GM18909 (cell line): ENCODE results near the gene LEF1.

ENCODE experiments used
- ATAC-seq: cut with Tn5 transposase; IDR thresholded peaks from one replicate; pipeline ENCODE4 v1.9.1; 2021; ENCODE audit warnings: mild to moderate bottlenecking; ENCODE audit not compliant: unreplicated experiment, poor library complexity

Gene LEF1

DNA sequence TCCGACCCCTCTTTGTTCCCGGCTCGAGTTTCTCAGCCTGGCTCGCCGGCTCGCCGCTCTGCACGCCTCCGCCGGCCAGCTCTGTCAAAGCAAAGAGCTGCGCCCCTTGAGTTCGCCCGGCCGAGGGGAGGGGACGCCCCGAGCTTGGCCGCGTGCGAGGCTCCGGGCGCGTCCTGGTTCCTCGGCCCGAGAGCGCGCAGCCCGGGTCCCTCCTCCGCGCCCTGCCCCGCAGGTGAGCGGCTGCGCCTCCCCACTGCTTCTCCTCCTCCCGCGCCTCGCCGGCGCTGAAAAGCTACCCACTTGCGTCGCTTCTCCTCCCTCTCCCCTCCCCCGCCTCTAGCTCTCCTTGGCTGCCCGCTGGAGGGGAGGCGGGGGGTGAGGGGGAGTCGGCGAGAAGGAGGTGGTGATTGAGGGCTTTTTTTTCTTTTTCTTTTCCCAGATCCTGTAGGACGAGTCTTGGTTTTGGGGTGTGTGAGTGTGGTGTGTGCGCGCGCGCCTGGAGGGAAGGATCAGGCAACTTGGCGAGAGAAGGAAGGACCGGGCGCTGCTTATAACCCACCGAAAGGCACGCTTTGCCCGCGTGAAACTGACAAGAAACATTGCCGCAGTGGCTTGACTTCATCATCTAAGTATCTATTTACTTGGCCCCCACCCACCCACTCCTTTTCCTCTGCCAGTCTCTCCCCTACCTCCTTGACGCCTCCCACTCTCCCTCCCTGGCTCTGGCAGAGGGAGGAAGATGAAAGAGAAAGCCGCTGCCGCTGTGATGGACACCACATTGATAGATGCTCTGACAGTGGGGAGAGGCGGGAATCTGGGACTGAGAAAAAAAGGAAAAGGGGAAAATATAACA lies at the start of gene LEF1:
TSS of gene LEF1 (minus strand) at position 262 of the 853 bp plus-strand sequence. CDS start 1,165 bp downstream, outside the sequence.
- peak; percentile 44 for ATAC-seq

GRCh38 chr4:108216510-108216909 lies 47.8 kb upstream of the LEF1 start:
- ATAC-seq = no peak

GRCh38 chr4:108215055-108215454 lies 46.3 kb upstream of the LEF1 start:
- ATAC-seq = no peak

GRCh38 chr4:108213723-108214122 lies 45.0 kb upstream of the LEF1 start:
- no peak for ATAC-seq

- no peak for ATAC-seq
Measured at GRCh38 chr4:108213308-108213707, 44.6 kb upstream of the LEF1 start.

- no peak for ATAC-seq
Measured at GRCh38 chr4:108210989-108211835, 42.5 kb upstream of the LEF1 start.

DNA sequence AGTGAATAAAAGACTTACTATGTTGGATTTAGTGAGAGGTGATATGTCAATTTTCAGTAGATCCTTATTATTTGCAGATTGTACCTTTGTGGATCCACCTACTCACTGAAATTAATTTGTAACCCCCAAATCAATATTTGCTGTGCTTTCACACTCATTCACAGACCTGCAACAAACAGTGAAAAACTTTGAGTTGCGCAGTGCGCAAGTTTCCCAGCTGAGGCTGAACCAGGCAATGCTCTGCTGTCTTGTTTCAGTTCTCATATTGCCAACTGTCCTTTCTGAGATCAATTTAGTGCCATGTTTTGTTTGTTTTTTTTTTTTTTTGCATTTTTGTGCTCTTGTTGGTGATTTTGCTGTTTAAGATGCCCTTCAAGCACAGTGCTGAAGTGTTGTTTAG lies 40.8 kb upstream of the LEF1 start:
- no peak for ATAC-seq

DNA sequence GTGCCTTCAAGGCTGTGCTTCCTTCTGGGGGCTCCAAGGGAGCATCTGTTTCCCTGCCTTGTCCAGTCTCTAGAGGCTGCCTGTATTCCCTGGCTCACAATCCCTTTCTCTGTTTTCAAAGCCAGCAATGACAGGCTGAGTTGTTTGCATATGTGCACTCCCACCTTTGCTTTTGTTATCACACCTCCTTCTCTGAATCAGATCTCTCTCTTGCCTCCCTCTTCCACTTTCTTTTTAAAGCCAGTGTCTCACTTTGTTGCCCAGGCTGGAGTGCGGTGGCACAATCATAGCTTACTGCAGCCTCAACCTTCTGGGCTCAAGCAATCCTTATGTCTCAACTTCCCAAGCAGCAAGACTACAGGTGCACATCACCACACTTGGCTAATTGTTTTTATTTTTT lies 37.1 kb upstream of the LEF1 start:
- no peak for ATAC-seq

DNA sequence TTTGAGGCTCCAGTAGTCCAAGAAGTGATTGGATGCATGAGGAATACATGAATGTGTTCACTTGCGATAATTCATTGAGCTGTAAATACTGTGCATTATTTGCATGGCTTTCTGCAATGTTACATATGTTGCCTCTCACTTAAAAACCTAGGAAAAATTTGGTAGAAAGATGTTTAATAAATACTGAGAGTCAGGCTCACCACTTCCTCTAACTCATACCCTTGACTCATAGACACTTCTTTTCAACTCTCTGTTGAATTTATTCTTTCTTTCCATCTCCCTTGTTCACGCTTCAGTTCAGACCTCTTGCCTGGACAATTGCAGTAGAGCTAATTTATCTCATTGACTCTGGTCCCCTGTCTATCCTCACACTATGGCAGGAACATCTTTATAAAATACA lies 35.8 kb upstream of the LEF1 start:
- no peak for ATAC-seq

GRCh38 chr4:108203377-108203776 lies 34.6 kb upstream of the LEF1 start:
- no peak for ATAC-seq

- no peak for ATAC-seq
Measured at GRCh38 chr4:108201774-108202173, 33.0 kb upstream of the LEF1 start.

DNA sequence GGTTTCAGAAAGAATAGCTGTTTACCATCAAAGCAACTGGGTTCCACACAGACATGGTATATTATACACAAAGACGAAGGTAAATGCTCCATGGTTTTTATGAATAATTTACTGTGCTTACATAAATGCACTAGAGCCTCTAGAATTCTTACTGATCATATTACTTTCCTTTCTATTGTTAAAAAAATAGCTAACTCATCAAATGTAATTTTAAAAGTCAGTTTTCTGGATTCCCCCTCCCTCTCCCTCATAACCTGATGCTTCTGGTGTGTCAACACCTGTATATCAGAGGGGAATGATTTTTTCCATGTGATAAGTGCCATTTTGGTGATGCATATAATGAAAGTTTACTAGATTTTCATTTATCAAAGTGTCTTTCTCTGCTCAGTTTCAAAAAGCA lies 31.1 kb upstream of the LEF1 start:
- no peak for ATAC-seq

- no peak for ATAC-seq
Measured at GRCh38 chr4:108193886-108194672, 25.3 kb upstream of the LEF1 start.

GRCh38 chr4:108192935-108193334 lies 24.2 kb upstream of the LEF1 start:
- ATAC-seq = no peak

DNA sequence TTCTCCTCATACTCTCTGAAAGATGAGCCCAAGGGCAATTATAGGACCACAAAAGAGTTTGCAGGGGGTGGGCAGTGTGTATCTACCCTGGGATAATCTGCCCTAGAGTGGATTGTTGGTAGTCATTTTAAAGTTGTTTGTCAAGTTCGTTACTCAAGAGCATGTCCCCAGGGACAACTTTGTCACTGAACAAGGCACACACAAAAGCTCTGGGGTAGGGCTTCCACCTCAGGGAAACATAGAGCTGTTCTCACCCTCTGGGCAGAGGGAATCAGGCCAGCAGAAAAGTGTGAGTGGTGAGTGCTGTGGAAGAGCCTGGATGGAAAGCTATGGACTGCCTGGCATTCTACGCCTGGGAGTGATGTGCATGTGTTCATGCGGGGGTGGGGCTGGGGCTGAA lies 23.3 kb upstream of the LEF1 start:
- no peak for ATAC-seq

- no peak for ATAC-seq
Measured at GRCh38 chr4:108191269-108191914, 22.7 kb upstream of the LEF1 start.

DNA sequence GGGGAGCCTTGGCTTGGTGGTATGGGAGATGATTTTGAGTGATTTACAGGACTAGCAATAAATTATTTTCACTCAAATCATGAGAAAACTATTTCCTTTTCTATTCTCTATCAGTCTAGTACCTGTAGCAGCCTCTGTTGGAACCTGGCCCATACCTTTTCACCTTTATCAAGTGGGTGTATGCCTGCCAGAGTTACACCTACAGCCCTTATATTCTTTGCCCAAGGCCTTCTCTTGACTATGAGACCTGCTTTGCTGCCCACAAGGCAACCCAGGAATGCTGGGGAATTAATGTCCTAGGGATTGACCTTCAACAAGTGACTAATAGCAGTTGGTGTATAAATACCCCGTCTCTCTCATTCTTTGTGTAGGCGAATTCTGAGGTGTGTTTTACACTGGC lies 20.0 kb upstream of the LEF1 start:
- ATAC-seq = no peak

GRCh38 chr4:108185252-108185651 lies 16.5 kb upstream of the LEF1 start:
- no peak for ATAC-seq

- no peak for ATAC-seq
Measured at GRCh38 chr4:108184453-108185049, 15.8 kb upstream of the LEF1 start.

DNA sequence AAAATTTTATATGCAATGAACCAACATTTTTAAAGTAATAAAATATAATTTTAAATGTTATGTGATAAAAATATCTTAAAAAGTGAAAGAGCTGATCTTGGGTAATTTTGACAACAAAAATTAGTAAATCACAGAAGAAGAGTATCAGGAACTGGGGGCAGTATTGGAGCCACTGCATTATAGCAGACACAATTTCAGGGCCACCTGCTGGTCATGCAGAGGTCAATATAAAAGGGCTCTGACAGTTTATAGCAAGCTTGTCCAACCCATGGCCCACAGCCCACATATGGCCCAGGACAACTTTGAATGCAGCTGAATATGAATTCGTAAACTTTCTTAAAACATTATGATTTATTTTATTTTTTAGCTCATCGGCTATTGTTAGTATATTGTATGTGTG lies 13.0 kb upstream of the LEF1 start:
- peak; percentile 72 for ATAC-seq
